Activated CD8-positive, alpha-beta memory T cell treated with anti-CD3 and anti-CD28 coated beads, Interleukin-2, amount 50 U/mL, for 4 hours (primary cell): ENCODE data around the gene FAM174B.
"Not testable (repeated sequence)": the region's sequence is repeated elsewhere in the genome, so short reads cannot be mapped to it uniquely, and the experiment has no call there.

Experiments used
- DNase-seq: peaks from one replicate; pipeline ENCODE4 v3.0.0-alpha.2; 2020

FAM174B gene

DNA sequence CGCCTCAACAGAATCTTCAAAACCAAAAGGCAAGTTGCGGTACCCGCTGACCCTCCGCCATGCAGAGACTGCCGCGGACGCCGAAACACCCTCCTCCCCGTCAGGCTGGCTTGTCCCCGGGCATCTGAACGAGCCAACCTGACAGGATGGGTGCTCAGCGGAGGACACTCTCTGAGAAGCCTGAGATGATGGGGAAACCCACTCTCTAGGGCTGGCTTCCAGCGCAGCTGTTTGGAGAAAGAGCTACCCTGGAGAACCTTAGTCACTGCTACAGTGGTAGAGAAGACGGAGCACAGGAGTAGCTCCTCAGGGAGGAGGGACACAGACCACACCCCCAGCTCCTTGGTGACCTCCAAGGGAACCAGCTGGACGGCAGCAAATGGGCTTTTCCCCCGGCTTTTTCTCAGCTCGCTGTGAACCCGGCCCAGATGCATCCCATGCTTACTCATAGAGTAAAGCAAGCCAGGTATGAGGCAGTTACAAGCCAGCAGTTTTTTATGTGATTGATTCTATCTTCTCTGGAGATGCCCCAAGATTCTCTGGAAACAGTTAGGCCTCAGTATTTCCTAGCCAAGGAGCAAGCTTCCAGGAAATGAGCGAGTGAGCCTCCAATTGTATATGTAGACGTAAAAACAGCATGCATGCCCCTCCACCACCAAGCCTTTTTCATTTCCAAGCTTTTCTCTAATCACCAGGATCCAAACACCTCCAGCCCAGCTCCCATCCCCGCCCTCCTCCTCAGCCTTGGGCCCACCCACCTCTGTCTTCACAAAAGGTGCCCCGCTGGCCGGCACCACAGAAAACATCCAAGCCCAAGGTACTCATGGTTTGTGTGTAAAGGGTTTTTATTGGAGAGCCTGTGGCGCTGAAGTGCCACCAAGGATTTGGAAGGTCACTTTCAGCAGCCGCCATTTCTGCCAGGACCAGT lies 38.7 kb downstream of the FAM174B start:
- no peak for DNase-seq

DNA sequence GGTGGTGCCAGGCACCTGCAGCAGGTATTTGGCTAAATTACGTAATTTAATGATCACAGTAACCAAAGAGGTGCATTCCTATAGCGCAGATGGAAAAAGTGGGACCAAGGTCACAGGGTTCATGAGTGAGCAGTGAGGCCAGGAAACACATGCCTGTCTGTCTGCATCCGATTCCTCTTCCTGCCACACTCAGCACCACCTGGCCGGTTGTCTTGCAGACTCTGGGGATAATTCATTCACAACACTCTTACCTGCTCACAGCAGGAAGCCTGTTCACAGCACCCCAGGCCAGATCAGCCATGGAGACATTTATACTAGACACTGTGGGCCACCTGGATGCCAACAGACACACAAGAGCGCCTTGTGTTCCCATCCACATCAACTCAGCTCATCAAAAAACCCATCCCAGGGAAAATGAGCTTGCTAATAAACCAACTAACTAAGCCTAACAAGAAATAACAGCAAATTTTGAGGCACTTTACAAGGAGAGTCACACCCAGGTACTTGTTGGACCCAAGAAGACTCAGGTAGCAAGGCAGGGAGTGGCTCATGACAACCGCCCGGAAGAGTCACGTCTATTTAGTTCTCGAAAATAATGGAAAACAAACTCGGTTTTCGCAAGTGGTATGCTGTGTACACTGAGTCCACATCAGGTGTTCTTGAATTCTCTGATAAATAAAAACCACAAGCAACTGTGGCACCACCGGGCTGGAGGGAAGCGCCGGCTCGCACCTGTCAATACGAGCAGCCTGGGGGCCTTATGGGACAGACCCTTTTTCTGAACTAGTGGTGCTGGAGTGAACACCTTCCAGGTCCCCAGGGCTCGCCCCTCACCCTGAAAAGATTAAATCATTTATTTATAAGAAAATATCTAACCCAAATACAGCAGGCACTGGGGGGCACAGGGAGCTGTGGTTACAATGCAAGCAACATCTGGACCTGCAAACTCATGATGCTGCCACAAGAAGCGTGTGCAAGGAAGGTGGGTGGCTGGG lies 40.5 kb downstream of the FAM174B start:
- DNase-seq, result no peak

DNA sequence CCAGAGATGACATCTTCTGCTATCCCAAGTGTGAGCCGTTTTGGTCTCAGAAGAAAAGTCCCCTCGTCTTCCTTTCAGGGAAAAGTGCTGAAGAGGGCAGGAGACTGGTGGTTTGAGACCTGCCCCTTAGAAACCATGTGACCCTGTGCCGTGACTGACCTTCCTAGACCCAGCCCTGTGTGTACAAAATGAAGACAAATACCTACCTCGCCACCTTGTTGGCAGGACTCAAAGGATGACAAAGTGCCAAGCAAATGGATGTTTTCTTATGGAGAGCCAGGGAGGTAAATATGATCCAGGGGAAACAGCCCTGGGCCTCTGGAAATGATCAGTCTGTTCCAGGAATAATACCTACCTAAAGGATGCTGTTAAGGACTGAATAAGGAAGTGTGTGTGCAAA lies 41.3 kb downstream of the FAM174B start:
- no peak for DNase-seq

DNA sequence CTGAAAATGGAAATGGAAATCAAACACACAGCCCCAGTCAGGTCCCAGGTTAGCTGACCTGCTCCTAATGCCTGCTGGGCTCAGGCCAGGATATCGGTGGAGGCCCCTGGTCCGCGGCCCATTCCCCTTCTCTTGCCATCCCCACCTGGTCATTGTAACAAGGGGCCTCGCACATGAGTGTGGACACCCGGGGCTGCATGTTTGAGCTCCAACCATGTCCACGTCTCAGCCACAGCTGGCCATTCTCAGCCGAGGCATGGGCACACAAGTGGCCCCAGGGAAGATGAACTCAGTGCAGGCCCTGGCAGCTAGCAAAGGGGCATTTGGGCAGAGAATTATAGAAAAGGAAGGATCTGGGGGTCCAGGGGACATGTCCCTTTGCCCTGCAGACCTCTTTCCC lies 41.7 kb downstream of the FAM174B start:
- DNase-seq, result no peak

DNA sequence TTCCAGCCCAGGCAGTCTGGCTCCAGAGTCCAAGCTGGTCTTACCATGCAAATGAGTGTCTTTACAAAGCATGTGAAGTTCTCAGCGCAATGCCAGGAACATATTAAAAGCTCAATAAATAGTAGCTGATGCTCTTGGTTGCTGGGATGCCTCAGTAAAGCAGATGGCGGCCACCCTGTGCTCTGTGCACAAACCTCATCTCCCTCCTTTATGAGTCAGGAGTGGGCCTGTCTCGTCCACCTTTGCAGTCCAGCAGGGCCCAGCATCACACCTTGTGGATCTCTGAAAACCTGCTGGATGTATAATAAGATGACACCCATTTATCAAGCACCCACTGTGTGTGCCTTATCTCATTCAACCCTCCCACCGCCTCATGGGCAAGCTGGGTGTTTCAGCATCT lies 42.7 kb downstream of the FAM174B start:
- no peak for DNase-seq

DNA sequence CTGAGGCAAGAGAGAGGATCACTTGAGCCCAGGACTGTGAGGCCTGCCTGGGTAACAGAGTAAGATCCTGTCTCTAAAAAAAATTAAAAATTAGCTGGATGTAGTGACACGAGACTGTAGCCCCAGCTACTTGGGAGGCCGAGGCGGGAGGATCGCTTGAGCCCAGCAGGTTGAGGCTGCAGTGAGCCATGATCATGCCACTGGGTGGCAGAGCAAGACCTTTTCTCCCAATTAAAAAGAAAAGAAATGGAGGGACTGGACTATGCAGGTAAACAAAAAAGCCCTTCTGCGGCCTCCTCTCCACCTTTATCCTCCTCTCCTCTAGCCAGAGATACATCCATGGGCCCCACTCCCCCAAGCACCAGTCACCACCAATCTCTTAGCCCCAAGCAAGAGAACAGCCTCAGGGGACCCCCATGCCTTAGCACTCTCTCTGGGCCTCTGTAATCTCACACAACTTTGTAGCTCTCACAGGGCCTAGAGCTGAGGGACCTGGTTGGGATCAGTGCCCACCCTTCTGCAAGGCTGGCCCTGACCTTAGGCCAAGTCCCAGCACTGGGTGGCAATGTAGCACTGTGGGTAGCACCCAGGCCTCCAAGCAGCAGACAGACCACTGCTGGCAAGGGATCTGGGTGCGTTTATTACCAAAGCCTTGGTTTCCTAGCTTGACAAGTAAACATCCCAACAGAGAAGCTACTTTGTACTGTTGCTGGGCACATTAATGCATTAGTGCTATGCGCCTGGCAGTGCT lies 43.4 kb downstream of the FAM174B start:
- DNase-seq, result no peak

DNA sequence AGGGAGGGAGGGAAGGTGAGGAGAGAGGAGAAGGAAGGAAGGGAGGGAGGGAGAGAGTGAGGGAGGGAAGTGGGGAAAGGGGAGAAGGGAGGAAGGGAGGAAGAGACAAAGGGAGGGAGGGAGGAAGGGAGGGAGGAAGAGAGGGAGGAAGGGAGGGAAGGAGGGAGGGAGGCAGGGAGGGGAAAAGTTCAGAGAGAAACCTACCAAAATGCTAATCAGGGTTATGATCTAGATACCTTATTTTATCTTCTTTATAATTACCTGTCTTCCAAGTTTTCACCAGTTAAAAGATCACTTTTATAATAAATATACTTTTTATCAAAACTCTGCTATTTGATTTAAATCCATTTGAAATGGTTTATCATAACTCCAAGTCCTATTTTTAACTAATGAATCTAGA lies 44.4 kb downstream of the FAM174B start:
- DNase-seq, result no peak

DNA sequence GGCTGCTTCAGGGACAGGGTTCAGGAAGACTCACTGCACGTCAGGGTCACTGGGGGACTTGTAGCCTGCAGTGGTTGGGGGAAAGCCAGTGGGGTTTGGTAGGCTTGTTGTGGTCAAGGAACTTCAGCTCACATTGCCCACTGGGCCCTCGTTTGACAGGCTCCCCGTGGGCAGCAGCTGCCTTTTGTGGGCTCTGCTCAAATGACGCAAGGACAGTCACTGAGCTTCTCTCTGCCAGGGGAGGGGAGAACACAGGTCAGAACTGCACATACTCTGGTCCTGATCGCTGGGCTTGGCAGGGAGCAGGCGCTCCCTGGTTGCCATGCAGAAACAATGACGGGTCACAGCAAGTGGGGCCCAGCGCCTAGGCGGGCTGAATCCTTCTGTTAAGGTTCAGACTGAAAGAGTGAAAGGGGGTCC lies 45.5 kb downstream of the FAM174B start:
- DNase-seq, result no peak

DNA sequence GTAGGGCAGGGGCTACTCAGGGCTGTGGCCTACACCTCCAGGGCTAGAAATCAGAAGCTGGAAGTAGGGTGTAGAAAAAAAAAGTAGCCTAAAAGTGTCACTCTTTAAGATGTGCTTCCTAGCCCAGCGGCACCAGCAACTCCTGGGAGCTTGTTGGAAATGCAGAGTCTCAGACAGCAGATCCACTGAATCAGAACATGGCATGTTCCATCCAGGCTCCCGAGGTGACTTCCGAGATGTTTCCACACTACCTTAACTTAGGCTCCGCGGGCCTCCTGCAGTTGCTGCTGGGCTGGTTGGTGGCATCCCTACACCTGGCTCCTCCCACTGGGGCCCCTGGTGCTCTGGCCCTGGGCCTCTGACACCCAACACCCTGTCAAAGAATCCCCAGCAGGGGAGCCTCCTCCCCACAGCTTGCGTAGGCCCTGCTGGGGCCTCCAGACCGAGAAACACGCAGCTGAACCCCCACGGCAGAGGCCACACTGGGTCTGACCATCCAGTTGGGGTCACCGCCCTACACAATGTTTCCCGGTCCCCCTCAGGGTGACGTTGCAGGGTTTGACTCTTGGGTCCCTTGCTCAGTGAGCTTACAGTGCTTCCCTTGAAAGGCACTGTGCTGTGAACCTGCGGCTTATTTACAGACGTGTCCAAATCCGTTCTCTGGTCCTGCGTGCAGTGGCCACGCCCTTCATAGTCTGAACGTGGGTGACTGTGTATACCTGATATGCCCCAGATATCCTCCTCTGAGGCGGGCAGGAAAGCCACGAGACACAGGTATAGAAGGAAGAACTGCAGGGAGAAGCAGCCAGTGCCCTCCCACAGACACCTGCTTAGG lies 46.5 kb downstream of the FAM174B start:
- DNase-seq, result no peak

DNA sequence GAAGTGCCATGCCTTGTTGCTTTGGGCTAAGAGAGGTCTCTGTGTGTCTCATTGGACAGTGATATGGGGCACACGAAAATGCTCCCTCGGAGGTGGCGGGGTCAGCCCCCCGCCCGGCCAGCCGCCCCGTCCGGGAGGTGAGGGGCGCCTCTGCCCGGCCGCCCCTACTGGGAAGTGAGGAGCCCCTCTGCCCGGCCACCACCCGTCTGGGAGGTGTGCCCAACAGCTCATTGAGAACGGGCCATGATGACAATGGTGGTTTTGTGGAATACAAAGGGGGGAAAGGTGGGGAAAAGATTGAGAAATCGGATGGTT lies 48.8 kb downstream of the FAM174B start:
- not testable (repeated sequence) for DNase-seq

DNA sequence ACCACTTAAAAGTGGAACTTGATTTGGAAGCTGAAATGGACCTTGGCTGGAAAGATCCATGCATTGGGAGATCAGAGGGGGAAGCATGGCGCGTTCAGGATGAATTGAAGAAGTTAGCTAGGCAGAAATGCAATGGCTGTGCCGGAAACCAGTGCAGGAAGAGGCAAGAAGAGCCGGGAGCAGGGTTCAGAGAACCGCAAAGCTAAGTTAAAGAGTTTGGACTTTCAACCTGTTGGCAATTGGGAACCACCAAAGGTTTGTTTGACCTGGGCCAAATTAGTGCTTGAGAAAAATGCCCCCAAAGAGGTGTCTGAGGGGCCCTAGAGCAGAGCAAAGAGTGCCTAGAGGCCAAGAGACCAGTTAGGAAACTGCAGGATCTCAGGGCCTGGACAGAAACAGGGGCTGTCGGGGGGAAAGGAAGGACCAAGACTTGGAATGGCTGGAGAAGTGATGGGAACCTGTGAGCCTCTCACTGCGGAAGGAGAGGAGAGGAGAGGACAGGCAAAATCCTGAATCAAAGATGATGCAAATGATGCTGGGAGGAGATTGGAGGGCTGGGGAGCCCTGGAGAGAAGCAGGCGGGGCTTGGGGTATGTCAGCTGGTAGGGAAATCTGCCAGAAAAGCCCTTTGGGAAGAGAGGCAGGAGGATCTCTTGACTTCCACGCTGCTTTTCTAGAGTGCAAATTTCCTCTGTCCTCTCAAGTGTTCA lies 49.3 kb downstream of the FAM174B start:
- no peak for DNase-seq

DNA sequence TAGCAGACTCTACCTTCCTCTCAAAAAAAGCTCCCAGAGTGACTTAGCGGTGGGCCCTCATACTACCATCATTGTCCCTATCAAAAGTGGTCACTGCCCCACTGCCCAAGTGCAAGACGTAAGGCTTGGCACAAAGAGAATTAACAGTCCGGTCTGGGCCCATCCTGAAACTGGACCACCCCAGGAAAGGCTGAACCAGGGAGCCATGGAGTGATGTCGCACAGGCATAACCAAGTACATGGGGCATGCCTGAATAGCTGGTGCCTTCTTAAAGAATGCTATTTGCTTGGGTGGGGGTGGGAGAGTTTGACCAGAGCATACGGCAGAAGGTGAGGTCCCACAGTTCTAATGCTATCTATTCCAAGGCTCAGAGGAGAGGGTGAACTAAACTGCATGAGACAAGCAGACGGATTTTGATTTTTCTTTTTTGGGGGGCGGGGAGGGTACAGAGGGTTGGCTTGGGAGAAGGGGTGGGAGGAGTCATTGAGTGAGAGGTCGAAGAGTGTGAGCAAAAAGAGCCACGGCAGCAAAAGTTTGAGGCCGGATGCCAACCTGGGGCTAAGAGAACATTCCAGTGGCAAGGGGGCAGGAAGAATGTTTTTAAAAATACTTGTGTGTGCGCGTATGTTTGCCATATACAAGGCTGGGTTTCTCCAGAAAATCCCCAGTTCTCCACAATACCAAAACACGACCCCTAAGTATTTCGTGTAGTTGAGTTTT lies 50.2 kb downstream of the FAM174B start:
- DNase-seq, result no peak

DNA sequence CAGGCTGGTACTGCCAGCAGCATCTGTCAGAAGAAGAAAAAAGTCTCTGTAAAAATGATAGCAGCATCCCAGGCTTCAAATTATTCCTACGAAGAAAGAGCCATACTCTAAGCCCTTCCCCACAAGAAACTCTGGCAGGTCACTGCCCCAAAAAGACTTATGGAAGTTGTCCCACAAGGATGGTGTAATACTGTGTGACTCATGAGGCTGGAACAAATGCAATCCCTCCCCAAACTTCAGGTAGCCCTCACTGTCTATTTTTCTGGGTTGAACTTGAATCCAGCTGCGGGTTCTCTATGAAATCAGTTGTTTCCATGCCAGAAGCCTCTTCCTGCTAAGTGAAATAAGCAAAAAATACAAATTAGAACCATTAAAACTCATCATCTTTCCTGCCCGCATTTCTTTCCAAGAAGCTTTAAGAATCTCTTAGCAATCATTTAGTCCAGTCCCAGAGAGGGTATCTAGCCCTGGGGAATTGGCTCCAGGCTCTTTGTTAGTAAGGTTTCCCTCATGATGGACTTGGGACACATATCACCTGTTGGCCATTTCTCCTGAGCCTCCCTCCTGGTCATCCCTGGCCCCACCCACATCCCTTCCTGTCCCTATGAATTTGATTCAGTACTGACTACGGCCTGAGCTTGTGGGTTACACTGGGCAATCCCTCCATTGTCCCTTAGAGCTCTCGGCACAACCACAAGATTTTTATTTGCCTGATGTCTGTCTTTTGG lies 51.7 kb downstream of the FAM174B start:
- DNase-seq, result no peak

DNA sequence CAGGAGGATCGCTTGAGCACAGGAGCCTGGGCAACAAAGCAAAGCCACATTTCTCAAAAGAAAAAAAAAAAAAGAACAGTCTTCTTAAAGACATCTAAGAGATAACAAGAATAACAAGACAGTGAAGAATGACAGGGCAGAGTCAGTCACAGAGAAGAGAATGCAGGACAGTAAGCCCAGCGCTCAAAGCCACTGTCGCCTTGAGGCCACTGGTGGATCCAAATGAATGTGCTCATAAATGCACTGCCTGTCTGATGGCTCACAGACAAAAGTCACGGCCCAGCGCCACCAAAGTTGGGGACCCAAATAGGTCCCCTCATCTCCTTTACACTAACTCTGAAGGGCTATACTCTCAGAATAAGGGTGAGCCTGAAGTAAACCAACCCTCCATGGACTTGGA lies 52.3 kb downstream of the FAM174B start:
- DNase-seq, result no peak

DNA sequence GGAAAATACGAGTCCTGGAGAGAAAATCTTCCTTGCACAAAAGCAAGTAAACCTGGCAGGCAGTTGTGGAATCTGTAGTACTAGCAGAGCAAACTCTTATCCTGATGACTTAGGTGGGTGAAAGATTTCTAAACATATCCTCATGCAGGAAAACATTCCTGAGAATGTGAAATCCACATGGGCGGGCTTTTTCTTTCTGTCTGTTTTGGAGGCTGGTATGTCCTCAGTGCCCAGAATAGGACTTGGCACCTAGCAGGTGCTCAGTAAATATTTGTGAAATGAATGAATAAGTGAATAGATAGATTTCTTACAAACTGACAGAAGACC lies 53.3 kb downstream of the FAM174B start:
- no peak for DNase-seq

DNA sequence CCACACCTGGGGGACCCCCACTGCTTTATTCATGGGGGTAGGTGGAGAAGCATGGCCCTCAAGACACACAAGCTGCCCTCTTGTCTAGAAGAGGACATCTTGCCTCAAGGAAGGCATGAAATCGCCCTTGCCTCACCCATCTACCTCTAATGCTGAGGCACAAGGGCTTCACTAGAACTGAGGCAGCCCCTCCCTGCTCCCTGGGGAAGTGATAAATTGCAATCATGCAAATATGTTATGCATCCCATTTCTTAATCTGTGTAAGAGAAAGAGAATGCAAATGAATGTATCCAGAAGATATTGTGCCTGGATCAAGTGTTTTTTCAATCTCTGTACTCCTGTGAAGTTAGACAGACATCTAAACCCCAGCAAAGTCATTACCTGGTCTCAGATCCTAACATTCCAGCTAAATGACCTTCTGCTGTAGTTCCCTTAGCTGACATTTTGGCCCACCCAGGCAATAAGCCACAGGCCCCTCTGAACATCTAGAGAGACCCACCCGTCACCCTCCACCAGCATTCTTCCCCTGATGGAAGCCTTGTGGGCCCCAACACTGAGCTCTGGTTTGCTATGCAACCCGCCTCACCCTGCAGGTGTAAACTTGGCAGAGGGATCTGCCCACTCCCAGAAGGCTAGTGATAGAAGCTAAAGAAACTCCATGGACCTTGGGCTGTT lies 53.8 kb downstream of the FAM174B start:
- no peak for DNase-seq

DNA sequence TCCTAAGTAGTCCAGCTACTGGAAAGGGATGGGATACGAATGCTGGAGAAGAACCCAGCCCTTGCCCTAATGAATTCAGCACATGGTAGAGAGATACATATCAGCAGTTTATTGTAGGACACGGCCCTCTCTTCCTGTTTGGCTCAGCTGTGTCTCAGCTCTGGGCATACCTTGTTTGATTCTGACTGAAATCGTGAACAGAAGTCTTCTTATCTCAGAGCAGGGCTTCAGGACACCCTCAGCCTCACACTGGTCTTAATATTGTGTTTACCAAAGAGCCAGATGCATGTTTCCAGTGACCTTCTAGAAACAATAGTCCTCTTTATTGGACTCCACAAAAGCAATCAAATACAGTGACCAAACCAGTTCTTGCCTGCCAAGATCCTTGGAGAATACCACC lies 54.7 kb downstream of the FAM174B start:
- no peak for DNase-seq

DNA sequence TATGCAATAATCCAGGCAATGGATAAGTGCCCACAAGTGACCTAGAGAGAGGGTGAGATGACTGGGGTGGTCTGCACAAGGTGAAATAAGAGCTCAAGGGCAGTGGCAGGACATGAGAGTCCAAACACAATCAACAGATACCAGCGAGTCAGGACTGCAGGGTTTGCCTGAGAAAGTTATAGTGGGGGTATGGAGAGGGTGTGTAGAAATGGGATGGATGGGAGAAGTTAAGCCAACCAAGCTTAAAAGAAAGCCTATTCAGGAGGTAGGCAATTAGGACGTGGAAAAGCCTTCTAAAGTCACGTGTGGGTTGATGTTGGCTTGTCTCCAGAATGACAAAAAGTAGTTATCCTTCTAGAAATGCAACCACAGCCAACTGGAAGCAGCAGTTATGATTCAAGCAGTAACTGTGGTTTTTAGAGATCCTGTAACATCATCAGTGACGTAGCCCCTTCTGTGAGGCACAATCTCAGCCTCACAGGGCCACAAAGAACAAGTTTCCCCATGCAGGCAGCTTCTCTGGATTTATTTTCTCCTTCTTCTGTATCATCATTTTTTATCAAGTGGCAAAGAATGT lies 56.1 kb downstream of the FAM174B start:
- no peak for DNase-seq

DNA sequence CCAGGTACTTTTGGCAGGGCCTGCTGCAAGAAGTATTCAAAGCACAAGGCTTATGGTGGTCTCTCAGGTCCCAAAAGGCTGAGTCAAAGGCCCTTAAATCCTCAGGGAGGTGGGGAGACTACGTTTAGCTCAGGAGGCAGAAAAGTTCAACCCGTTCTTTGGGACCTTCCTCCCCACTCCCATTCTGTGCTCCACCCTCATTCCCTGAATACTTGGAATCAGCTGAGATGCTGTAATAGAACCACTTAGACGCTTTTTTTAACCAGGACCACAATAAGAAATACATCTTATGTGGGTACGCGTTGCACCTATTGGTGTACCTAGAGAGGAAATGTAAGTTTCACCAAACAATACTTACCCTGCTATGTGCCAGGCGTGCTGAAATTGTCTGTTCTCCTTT lies 58.0 kb downstream of the FAM174B start:
- DNase-seq, result no peak
